ENCODE data around the gene PLPP3. TPM values are rescaled to one million over a fixed set of nuclear protein-coding genes. Genes with fewer than 3 reads are reported as not detected.

PLPP3 gene
- total RNA-seq, 4 donors from 2014 or later, result 29.0 to 80.0 (median 39.4) TPM

DNA sequence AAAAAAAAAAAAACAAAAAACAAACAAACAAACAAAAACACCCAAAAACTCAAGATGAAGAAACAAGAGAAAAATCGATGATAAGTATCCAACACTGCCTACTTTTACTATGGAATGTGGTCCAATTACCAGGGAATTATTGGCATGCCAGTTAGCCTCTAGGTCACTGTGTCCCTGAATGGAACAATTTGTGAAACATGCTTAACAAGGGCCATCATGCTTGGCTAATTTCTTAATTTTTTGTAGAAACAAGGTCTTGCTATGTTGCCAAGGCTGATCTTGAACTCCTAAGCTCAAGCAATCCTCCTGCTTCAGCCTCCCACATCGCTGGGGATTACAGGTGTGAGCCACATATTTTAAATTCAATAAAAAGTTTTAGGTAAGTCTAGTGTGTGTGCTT is 23.9 kb downstream of the PLPP3 start:
- DNase-seq (ENCODE audit: low spot score in 2 of 2), result no peak
- H3K27ac ChIP-seq, result no peak overlapping the region
- 69% methylated on average over 2 of the region's 2 CpGs for WGBS
- no peak overlapping the region for H3K4me3 ChIP-seq
- H3K36me3 ChIP-seq, result no peaks in the 10 kb centered on the region
- TF ChIP-seq, protein P1, sequence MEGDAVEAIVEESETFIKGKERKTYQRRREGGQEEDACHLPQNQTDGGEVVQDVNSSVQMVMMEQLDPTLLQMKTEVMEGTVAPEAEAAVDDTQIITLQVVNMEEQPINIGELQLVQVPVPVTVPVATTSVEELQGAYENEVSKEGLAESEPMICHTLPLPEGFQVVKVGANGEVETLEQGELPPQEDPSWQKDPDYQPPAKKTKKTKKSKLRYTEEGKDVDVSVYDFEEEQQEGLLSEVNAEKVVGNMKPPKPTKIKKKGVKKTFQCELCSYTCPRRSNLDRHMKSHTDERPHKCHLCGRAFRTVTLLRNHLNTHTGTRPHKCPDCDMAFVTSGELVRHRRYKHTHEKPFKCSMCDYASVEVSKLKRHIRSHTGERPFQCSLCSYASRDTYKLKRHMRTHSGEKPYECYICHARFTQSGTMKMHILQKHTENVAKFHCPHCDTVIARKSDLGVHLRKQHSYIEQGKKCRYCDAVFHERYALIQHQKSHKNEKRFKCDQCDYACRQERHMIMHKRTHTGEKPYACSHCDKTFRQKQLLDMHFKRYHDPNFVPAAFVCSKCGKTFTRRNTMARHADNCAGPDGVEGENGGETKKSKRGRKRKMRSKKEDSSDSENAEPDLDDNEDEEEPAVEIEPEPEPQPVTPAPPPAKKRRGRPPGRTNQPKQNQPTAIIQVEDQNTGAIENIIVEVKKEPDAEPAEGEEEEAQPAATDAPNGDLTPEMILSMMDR (IDR thresholded peaks at IDR 0.05), result no peak
- peak in 1 of 3 donors; percentile 33 for TF ChIP-seq POLR2AphosphoS5 (IDR thresholded peaks at IDR 0.05)
- no peak for TF ChIP-seq EP300 (IDR thresholded peaks at IDR 0.05)
- H3K9me3 ChIP-seq, result no peaks in the 10 kb centered on the region
- no peaks in the 10 kb centered on the region for H3K27me3 ChIP-seq
- peaks cover 37% of the 10 kb centered on the region for H3K4me1 ChIP-seq

DNA sequence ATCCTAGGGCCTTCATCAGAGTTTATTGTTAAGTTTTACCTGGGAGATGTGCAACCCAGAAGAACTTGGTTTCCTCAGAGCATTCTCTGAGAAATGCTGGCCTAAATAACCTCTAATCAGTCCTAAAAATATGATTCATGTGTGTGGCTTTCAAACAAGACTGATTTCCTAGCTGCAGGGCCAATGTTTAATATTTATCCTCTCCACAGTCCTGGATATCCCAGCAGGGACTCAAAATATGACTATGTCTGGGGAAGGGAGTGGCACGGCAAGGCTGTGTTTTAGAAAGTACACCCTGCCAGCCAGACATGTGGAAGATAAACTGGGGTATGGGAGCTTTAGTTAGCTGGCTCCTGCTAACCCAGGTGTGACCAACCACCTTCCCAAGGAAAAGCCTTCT is 26.3 kb downstream of the PLPP3 start:
- Histone ChIP-seq H3K9me3 (no peaks in the 10 kb centered on the region), H3K27me3 (no peaks in the 10 kb centered on the region), H3K4me1 (peaks cover 55% of the 10 kb centered on the region), H3K4me3 (no peak overlapping the region), H3K27ac (no peak overlapping the region), H3K36me3 (no peaks in the 10 kb centered on the region)
- TF ChIP-seq POLR2AphosphoS5 (IDR thresholded peaks at IDR 0.05) (no peak), POLR2A (IDR thresholded peaks at IDR 0.05) (no peak), EP300 (IDR thresholded peaks at IDR 0.05) (no peak)
- TF ChIP-seq, protein P1 (IDR thresholded peaks at IDR 0.05), result no peak
- DNase-seq (ENCODE audit: low spot score in 2 of 2), result no peak
- 83% methylated on average over 1 of the region's 1 CpG for WGBS

DNA sequence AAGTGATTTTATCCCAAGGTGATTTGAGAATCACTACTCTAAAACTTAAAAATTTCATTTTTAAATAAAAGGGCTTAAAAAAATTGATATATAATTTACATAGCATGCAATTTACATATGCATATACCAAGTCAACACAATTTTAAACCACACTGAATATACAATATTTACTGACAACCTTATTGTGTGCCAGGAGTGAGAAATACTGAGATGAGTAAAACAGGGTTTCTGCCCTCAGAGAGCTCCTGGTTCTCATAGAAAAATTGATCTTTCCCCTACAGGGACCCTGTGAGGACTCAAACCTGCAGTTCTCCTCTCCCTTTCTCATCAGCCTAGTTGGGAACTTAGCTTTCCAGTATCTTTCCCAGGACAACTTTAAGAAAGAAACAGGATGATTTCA is 27.0 kb downstream of the PLPP3 start:
- TF ChIP-seq EP300 (IDR thresholded peaks at IDR 0.05) (no peak), POLR2AphosphoS5 (IDR thresholded peaks at IDR 0.05) (no peak), POLR2A (IDR thresholded peaks at IDR 0.05) (no peak)
- TF ChIP-seq, protein P1 (IDR thresholded peaks at IDR 0.05), result no peak
- Histone ChIP-seq H3K4me1 (peaks cover 57% of the 10 kb centered on the region), H3K9me3 (no peaks in the 10 kb centered on the region), H3K4me3 (no peak overlapping the region), H3K36me3 (no peaks in the 10 kb centered on the region), H3K27me3 (no peaks in the 10 kb centered on the region), H3K27ac (no peak overlapping the region)
- no peak for DNase-seq (ENCODE audit: low spot score in 2 of 2)

DNA sequence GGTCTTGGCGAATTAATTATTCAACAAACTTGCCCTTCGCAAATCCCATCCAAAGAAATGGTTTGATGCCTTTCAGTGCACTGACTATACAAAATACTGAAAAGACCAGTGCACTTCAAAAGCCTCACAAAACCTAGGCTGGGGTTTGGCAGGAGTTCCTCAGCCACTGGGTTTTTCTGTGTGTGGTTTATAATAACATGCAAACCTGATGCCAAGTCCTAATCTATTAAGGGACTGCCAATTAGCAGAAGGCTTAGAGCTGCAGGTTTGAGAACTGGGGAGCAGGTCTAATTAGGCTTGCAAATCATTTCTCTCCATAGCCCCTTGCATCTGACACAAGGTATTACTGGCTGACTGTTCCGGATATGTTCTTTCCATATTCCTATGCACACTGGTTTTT is 27.7 kb downstream of the PLPP3 start:
- TF ChIP-seq, protein P1 (IDR thresholded peaks at IDR 0.05), result no peak
- no peak for TF ChIP-seq POLR2A (IDR thresholded peaks at IDR 0.05)
- Histone ChIP-seq H3K4me1 (peaks cover 61% of the 10 kb centered on the region), H3K27me3 (no peaks in the 10 kb centered on the region), H3K36me3 (no peaks in the 10 kb centered on the region), H3K27ac (no peak overlapping the region), H3K4me3 (no peak overlapping the region), H3K9me3 (no peaks in the 10 kb centered on the region)
- no peak for DNase-seq (ENCODE audit: low spot score in 2 of 2)
- WGBS, result 70% methylated on average over 3 of the region's 3 CpGs

DNA sequence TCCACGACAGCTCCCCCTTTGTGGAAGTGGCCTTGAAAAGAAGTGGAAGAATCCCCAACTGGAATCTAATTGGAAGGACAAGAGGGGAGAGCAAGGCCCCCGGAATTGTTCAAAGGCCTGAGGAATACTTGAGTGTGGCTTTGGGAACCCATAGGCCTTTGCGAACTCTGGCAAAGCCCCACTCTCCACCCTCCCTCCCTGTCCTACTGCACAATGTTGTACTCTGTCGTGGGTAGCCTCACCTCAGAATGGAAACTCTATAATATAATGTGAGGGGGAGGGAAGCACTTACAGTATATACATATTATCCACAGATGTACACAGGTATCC is 28.5 kb downstream of the PLPP3 start:
- TF ChIP-seq, protein P1 (IDR thresholded peaks at IDR 0.05), result no peak
- TF ChIP-seq POLR2A (IDR thresholded peaks at IDR 0.05) (no peak), EP300 (IDR thresholded peaks at IDR 0.05) (no peak), POLR2AphosphoS5 (IDR thresholded peaks at IDR 0.05) (no peak)
- Histone ChIP-seq H3K27ac (no peak overlapping the region), H3K4me1 (peaks cover 63% of the 10 kb centered on the region), H3K4me3 (no peak overlapping the region), H3K9me3 (no peaks in the 10 kb centered on the region), H3K36me3 (no peaks in the 10 kb centered on the region), H3K27me3 (no peaks in the 10 kb centered on the region)
- DNase-seq (ENCODE audit: low spot score in 2 of 2), result no peak
- 77% methylated on average over 4 of the region's 4 CpGs for WGBS

Measured in suprapubic skin (tissue), 4 donors.